Hepatocyte (in vitro differentiated cells): ENCODE data around the gene YARS1.

Experiments
- EZH2 ChIP-seq: fragments of 200-600 bp; sonication (generic); IDR thresholded peaks from 2 replicates; pipeline ENCODE4 v1.6.1; 2016; ENCODE audit warnings: antibody characterized with exemption, mild to moderate bottlenecking, borderline replicate concordance
- EZH2phosphoT487 ChIP-seq: fragments of 200-600 bp; sonication (generic); IDR thresholded peaks from one replicate; pipeline ENCODE4 v1.6.1; 2018; ENCODE audit warnings: antibody characterized with exemption, mild to moderate bottlenecking, low read depth, moderate library complexity; ENCODE audit not compliant: unreplicated experiment, severe bottlenecking
- TF ChIP-seq, protein P1 (sequence below): fragments of 200-600 bp; sonication (generic); IDR thresholded peaks from 2 replicates; pipeline ENCODE4 v1.5.1; 2016; ENCODE audit warnings: antibody characterized with exemption, mild to moderate bottlenecking; ENCODE audit not compliant: poor library complexity

GRCh38 chr1:32754317-32755097 lies 62.7 kb downstream of the YARS1 start:
- TF ChIP-seq, protein P1, sequence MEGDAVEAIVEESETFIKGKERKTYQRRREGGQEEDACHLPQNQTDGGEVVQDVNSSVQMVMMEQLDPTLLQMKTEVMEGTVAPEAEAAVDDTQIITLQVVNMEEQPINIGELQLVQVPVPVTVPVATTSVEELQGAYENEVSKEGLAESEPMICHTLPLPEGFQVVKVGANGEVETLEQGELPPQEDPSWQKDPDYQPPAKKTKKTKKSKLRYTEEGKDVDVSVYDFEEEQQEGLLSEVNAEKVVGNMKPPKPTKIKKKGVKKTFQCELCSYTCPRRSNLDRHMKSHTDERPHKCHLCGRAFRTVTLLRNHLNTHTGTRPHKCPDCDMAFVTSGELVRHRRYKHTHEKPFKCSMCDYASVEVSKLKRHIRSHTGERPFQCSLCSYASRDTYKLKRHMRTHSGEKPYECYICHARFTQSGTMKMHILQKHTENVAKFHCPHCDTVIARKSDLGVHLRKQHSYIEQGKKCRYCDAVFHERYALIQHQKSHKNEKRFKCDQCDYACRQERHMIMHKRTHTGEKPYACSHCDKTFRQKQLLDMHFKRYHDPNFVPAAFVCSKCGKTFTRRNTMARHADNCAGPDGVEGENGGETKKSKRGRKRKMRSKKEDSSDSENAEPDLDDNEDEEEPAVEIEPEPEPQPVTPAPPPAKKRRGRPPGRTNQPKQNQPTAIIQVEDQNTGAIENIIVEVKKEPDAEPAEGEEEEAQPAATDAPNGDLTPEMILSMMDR, result no peak
- TF ChIP-seq EZH2, result no peak
- TF ChIP-seq EZH2phosphoT487, result no peak
